ENCODE data around the gene TANK. TPM values are rescaled to one million over a fixed set of nuclear protein-coding genes. Genes with fewer than 3 reads are reported as not detected.
A peak's percentile ranks its signal among the peaks of the same experiment; 100 is the strongest.
"Not testable (repeated sequence)": the region's sequence is repeated elsewhere in the genome, so short reads cannot be mapped to it uniquely, and the experiment has no call there.

Gene TANK
- total RNA-seq, 2 experiments from 2014 or later: 118 to 126 TPM

DNA sequence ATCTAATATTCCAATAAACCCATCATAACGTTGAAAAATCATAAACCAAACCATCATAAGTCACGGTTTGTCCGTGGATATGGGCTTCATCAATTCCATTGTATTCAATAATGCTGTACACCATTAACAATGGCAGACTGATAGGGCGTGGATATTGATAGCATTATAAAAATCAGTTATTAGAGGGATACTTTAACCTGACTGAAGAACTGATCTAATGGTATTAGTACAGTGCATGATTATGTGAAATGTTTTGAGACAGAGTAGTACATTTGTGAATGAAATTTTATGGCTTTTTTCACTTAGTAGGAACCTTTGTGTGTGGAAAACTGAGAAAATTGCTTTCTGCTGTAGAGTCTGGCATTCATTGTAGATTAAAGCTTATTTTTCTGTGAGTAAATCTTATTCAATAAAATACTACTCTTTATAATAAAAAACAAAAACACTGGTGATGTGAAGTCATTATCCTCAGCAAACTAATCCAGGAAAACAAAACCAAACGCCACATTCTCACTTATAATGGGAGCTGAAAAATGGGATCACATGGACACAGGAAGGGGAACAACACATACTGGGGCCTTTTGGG lies 119.1 kb downstream of the TANK start:
- H3K4me1 Mint-ChIP-seq; DNase-seq; H3K9me3 Mint-ChIP-seq; POLR2A ChIA-PET; CTCF ChIA-PET; H3K27ac Mint-ChIP-seq; H3K36me3 Mint-ChIP-seq (ENCODE audit: low read depth); H3K4me3 Mint-ChIP-seq: not testable (repeated sequence)
- peaks cover 15% of the 10 kb centered on the region for H3K27me3 Mint-ChIP-seq

- H3K4me1 Mint-ChIP-seq; H3K9me3 Mint-ChIP-seq; H3K27ac Mint-ChIP-seq; H3K36me3 Mint-ChIP-seq (ENCODE audit: low read depth); H3K4me3 Mint-ChIP-seq: not testable (repeated sequence)
- H3K27me3 Mint-ChIP-seq: peaks cover 18% of the 10 kb centered on the region
- peak; percentile 55 for DNase-seq
- ChIA-PET POLR2A (interaction anchor here (1.0 kb wide), 1 partner anchor 27 kb away, joined by 4 read pairs; the partner anchor contains the start of gene PSMD14), CTCF (interaction anchor here (0.9 to 1.3 kb wide), 2 partner anchors 7 to 48 kb away, joined by 3 to 4 read pairs; no protein-coding TSS in a partner anchor)
These were observed 120.7 kb downstream of the TANK start for GRCh38 chr2:161280906-161281323.

GRCh38 chr2:161281615-161282310 lies 121.5 kb downstream of the TANK start:
- ChIA-PET POLR2A (interaction anchor here (1.0 kb wide), 1 partner anchor 26 kb away, joined by 4 read pairs; the partner anchor contains the start of gene PSMD14), CTCF (interaction anchor here (0.9 to 1.3 kb wide), 2 partner anchors 8 to 49 kb away, joined by 3 to 4 read pairs; no protein-coding TSS in a partner anchor)
- H3K27me3 Mint-ChIP-seq: peaks cover 20% of the 10 kb centered on the region
- not testable (repeated sequence) for H3K4me3 Mint-ChIP-seq; H3K27ac Mint-ChIP-seq; H3K9me3 Mint-ChIP-seq; H3K4me1 Mint-ChIP-seq; DNase-seq; H3K36me3 Mint-ChIP-seq (ENCODE audit: low read depth)

GRCh38 chr2:161282311-161282644 lies 122.0 kb downstream of the TANK start:
- H3K4me3 Mint-ChIP-seq; H3K4me1 Mint-ChIP-seq; H3K36me3 Mint-ChIP-seq (ENCODE audit: low read depth); CTCF ChIA-PET; H3K27ac Mint-ChIP-seq; H3K9me3 Mint-ChIP-seq; POLR2A ChIA-PET: not testable (repeated sequence)
- peak; percentile 25 for DNase-seq
- H3K27me3 Mint-ChIP-seq: peaks cover 24% of the 10 kb centered on the region

GRCh38 chr2:161283926-161284325 lies 123.7 kb downstream of the TANK start:
- Mint-ChIP-seq H3K36me3 (ENCODE audit: low read depth) (no peaks in the 10 kb centered on the region), H3K4me1 (peaks cover 4% of the 10 kb centered on the region), H3K27ac (no peak overlapping the region), H3K9me3 (no peaks in the 10 kb centered on the region), H3K27me3 (peaks cover 39% of the 10 kb centered on the region), H3K4me3 (no peak overlapping the region)
- CTCF ChIA-PET: no interaction called here
- POLR2A ChIA-PET: no interaction called here
- no peak for DNase-seq

Other genes starting within 250 kb of the TANK start
- 10 to 100 TPM; 70.9 to 72.9 TPM for gene PSMD14, start 148.0 kb downstream of the TANK start, total RNA-seq

Data from activated CD4-positive, alpha-beta memory T cell treated with anti-CD3 and anti-CD28 coated beads, Interleukin-2, amount 10 ng/mL, durations not matched to agents 7 days and 5 days (primary cell).